HG02642 (cell line): ENCODE measurements around the gene LEKR1.

ENCODE experiments used
- ATAC-seq: cut with Tn5 transposase; IDR thresholded peaks from one replicate; pipeline ENCODE4 v1.9.1; 2021; ENCODE audit warnings: mild to moderate bottlenecking; ENCODE audit not compliant: unreplicated experiment, poor library complexity

The LEKR1 gene

DNA sequence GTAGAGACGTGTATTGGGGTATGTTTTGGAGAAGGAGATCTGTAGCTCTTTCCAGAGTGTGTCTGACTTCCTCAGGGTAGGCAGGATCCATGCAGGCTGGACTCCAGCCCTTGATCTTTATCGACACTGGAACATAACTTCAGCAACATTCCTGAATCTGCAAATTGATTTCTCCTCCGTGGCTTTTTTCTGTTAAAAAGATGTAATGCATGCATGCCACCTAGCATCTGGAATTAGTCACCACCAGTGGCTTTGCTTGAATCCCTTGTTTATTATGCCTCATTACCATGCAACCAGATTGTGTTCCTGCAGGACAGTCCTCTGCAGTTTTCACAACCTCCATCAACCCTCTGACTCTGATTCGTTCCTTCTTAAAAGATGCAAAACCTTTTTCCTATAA lies 247.7 kb downstream of the LEKR1 start:
- no peak for ATAC-seq

DNA sequence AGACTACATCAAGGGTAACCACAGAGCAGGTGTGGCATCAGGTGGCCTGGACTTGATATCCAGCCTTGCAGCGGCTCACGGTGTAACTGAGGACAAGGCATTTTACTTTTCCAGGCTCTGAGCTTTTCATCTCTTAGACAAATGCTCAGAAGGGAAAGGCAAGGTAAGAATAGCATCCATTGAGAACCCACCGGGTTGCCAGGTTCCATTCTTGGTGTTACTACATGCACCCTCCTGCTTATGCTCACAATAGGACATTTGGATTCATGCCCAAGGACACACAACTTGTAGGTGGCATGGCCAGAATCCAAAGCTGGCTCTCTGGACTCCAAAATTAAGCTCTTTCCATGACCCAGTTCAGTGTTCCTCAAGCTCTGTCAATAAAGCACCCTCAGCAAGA lies 248.3 kb downstream of the LEKR1 start:
- no peak for ATAC-seq

DNA sequence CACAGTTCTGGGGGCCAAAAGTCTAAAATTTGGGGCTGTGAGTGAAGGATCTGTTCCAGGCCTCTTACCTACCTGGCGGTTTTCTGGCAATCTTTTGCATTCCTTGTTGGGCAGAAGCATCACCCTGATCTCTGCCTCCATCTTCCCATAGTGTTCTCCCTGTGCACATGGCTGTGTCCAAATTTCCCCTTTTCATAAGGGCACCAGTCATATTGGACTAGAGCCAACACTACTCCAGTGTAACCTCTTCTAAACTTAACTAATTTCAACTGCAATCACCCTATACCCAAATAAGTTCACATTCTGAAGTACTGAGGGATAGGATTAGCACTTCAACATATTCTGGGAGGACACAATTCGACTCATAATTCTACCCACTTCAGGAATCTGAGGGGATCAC lies 248.8 kb downstream of the LEKR1 start:
- ATAC-seq = no peak

DNA sequence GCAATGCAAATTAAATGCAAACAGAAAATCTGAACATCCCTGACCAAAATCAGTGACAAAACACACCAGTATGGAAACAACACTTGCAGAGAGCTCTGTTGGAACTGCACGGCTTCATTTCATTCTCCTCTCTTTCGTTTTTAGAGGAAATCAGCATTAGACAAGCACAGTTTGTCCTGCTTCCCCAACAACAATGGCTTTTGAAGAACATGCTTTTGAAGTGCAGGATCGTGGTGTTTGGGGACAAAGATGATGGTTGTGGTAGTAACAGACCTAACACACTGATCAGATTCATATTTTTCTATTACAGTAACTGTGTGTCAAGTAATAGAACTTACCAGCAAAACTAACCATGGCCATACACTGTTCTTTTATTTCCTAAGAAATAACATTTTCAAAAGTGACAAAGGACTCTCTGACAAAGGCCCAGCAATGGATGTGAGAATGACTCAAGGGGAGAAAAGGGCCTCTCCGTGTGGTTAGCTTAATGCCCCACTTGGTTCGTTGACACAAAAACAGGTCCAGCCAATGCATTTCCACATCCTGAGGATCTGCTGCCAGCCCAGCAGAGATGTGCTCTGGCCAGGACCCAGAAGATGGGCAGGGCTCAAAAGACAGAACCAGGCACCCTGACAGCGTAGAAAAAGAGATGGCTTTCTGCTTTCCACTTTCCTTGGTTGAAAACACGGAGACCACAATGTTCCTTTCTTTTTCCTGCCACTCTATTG lies 249.7 kb downstream of the LEKR1 start:
- no peak for ATAC-seq

DNA sequence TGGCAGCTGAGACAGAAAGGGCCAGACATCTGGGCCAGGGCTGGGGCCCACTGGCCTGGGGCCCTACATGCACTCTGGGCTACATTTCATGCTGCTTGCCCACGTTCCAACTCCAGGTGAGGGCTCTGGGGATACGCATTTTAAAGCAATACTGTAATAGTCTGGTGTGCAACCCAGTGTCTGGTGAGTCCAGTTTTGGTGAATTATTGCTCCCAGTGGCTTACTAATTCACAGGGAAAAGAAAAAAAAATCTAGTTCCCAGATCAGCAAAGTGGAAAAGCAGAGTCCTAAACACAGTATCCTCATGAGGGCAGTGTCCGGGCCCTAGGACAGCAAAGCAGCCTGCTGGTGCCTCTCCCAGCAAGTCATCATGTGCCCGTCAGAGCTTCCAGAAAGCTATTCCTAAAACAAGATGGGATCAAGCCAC lies 251.4 kb downstream of the LEKR1 start:
- ATAC-seq = no peak

DNA sequence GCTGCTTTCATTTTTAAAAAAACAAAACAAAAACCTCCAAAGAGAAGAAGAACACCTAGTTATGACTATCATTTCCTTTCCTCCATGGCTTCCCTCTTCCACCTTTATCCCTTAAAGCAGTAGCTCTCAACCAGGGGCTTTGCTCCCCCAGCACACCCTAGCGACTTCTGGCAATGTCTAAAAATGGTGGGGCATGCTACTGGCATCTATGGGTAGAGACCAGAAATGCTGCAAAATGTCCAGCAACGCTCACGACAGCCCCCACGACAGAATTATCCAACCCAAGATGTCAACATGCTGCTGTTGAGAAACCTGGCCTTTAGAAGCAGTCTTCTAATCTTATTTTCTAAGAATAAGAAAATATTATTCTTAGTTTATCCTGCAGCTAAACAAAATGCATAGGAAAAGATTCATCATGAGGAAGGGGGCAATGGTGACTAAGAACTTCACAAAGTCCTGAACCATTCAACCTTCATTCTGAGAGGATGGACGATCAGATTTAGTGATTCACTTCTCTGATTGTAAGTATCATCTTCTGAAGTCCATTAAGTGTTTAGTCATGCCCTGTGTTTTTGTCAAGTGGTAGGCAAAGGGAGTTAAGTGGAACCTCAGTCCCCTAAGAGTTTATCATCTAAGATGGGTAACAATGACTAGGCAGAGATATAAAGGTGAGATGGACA lies 252.1 kb downstream of the LEKR1 start:
- ATAC-seq = no peak

DNA sequence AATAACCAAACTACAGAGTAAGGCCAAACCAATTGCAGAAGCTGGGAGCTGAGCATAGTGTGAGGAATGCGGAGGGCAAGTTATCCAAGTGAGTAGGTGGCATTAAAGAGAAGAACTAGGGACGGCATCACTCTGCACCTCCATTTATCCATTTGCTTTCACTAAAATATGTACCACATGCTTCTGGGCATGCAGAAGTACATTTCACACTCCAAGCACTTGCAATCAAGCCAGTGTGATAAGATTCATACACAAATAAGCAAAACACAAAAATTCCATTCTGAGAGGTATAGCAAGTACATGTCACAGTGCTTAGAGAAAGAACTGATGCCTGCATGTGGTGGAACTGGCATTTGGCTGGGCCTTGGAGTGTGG lies 252.6 kb downstream of the LEKR1 start:
- no peak for ATAC-seq

DNA sequence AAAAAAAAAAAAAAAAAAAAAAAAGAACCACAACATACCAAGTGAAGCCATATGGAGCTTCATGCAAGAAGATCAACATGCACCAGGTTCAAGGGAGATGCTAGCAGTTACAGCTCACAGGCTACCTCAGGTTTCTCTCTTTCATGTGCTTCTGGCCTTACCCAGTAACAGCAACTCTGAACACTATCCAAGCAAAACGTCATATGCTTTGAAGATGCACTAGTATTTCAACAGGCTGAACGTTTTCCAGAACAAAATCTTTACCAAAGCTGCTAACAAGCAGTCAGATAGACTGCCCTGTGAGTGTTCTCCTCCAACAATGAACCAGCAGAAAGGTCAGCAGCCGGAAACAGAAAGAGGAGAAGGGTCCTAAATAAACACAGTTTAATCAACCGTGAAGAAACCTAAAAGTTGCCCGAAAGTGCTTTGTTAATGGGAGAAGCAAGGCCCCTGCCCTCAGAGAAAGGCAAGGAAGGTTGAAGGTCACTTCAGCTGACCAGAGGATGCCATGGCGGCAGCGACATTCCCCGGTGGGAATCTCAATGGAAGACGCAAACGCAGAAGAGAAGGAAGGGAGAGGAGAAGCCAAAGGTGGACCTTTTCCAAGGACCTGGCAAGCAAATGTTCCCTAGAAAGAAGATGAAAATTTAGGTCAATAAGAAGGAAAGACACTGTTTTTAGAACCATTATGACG lies 253.7 kb downstream of the LEKR1 start:
- ATAC-seq = no peak

DNA sequence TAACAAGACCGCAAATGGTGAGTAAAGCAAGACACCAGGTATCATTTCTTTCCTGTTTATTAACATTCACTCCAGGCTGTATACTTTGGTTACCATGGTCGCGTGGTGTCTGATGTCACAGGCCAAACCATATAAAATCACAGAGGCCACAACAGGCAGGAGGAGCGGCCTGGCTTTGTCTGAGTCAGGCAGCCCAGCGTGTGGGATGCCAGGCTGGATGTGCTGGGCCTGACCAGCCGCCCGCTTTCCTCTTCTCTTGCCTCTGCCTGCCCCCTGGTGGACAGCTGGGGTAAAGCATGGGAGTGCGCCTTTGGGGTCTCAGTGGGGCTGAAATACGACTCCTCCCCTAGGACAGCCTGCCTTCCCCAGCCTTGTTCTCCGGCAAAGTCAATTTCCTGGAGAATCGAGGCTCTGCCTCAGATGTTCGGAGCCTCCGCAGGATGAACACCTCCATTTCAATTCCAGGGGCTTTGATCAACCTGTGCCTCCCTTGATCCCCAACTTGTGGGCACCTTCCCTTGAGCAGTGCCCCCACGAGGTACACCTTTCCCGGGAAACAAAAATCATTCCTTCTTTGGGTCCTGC lies 255.6 kb downstream of the LEKR1 start:
- peak; percentile 83 for ATAC-seq

DNA sequence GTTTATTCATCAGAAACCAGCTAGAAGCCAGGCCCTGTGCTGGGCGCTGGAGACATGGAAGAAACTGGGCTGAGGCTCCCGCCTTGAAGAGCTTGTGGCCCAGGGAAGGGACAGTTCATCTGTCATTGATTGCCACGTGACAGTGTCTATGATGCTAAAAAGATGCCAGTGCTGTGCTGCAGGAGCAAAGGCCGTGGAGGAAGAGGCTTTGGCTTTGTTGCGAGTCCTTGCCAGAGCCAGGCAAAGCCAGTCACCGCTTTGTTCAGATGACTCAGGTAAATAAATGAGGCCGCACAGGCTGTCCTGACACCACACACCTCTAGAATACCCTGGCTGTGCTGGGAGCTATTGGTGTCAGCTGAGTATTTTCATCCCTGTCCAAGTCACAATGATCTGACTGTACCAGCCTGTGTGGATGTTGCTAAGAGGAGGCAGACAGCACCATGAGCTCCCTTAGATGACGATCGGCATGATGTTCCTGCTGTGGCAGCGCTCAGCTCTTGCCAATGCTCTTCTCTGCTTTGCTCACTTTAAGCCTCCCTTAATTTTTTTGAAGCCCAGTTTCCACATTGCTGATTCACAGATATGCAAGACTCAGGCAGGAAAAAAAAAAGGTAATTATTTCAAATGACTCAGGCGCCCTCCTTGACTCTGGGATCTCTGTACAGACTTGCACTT lies 256.3 kb downstream of the LEKR1 start:
- no peak for ATAC-seq

DNA sequence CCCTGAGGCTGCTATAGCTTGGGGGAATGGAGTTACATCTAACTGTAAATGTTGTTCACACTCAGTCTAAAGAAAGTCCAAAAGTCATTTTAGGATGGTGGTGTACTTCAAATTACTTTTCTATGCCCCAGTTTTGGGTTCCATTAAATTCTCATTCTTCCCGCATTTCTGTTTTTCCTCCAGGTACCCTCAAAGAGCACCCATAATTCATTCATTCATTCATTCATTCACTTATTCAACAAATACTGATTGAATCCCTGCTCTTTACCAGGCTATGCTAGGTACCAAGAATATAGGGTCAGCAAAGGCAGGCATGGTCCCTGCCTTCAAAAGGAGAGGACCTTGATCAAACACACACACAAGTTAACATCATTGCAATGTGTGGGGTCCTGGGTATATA lies 257.7 kb downstream of the LEKR1 start:
- ATAC-seq = no peak

DNA sequence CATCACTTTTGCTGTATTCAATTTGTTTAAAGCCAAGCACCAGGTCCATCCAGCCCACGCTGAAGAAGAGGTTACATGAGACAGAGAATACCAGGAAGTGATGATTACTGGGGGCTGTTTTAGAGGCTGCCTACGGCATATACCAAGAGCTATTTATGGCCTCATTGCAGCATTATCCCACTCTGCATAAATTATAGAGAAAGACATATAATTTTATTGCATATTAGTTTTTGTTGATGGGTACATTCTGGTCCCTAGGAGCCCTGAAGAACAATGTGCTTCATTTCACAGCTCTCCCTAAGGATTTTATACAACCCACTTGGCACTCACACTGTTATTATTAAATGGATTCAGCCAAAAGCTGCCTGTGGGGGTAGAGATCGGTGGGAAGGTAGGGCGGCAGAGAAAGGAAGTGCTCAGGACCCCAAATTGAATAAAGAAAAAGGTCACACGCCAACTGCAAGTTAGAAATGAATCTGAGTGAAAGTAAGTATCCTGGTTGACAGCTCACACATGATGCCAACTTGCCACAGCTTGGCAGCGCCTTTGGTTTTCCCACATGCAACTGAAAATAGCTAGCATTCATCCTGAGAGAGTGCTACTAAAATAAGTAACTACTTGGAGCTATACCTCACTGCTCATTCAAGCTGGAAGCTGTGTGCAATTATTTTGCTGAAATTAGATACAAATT lies 260.1 kb downstream of the LEKR1 start:
- ATAC-seq = no peak

DNA sequence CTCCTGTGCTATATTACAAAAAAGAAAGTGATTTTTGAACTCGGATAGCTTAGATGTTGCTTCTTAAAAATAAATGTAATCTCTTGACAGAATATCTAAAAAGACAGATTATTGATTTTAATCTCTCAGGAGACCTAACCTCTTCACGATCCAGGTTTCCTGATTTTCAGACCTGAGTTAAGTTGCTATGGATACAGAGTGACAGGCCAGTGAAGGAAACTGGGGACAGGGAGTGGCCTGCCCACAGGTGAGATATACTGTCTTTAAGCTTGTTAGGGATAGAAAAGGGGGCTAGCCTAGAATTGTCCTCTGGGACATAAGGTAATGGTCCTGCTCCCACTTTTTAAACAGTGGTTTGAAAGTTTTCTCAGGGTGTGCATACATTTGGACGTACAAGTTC lies 260.6 kb downstream of the LEKR1 start:
- ATAC-seq = no peak

DNA sequence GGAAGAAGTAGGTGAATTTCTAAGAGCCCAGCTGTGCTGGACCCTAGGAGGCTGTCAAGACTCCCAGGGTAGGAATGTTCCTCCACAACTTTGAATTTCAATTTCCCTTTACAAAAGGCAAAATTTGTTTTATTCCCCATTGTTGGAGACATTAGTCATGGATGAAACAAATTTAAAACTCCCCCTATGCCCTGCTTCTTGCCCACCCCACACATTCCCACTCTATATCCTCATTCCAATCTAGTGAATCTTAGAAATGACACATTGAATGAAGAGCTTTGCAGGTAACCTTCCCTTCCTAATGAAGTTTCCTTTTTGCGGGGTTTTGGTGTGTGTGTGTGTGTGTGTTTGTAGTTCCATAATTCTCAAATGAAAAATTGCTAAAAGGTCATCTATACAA lies 261.2 kb downstream of the LEKR1 start:
- ATAC-seq = no peak

DNA sequence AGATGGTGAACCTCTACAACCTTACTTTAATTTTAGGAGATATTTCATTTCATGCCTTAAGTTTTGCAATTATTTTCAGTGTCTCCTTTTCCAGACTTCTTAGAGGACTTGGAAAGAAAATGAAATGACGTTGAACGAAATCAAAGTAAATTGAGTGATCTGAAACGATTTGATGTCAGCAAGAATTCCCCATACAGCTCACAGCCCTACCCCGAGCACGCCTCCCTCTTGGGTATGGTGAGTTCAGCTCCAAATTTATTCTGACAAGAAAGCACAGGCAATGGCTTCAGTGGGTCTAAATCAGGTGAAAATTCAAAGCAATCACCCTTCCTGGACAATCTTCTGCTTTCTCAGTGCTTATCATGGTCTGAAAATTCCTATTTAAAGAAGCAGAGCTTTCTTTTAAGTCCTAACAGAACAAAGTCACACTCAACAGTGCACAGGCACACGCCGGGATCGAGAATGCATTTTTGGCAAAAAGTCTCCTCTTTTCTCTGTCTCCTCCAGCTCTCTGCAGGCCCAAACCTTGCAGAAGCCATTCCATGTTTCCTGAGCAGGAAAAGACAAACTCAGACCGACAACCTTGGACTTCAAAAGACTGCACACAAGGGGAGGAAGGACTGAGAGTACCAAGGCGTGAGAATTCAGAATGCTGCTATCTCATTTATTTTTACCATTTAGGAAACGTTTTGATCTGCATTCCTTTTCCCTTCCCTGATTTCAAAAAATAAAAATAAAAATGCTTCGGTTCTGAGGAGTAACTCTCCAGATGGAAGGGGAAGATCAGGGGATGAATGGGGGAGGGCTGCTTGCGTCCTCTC lies 261.8 kb downstream of the LEKR1 start:
- no peak for ATAC-seq

DNA sequence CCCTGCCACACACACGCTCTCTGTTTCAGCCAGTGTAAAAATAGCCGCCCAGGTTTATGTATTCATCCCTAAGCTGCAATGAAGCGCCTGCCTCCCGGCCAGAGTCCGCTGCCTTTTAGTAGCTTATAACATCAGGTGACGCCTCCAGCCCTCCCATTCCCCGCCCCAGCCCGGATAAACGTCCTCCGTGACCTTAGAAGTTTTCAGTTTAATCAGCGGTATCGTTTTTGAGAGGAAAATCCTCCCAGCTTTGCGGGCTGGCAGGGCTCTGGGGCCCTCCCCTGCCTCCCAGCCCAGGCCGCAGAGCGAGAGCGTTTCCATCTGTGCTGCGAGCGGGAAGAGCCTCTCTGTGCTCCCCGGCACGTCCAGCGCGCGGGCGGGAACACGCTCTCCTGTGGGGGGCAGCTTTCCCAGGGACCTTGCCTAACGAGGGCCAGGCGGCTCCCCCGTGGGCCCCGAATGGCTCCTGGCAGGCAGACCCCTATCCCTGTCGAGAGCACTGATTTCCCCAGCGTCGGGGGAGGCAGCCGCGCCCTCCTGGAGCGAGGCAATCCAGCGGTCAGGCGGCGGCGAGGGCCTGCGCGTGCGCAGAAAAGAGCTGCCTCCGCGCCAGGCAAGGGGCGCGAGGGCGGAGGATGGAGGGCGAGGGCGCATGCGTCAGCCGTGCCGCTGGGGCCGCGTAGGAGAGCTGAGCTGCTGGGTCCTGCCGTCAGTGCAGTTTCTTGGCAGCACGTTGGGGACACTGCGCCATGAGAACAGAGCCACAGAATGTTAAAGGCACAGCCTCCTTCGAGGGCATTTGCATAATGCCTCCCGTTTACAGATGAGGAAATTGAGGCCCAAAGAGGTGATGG lies 262.7 kb downstream of the LEKR1 start:
- peak; percentile 76 for ATAC-seq

DNA sequence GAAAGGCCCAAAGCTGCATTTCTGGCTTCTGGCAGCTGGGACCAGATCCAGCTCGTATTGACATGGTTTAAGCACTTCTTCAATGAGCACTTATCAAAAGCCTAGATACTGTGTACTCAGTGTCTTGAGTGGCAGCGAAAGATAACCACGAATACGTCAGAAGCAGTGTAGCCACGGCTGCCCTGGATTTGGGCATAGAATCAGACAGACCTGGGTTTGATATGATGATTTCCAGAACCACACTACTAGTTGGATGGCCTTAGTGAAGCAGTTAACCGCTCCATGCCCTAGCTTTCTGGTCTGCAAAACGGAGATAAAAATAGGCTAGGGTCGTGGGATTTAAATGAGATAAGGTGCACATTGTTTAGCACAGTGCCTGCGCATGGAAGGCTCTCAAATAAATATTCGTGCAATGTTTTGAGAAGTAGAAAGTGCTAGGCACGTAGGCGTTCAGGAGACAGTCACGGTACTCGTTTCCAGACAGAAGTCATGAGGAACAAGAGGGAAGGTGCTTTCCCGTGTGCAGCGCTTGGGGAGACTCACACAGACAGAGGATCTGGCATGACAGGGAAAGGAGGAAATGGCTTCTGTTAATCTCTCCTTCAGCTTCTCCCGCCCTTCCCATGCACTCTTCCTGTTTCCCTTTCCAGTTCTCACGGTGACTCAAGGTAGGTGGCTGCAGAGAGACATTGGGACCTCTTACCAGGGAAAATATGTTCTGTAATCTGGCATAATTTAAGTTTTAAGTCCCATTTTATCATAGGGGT lies 263.5 kb downstream of the LEKR1 start:
- ATAC-seq = peak; percentile 17
